ENCODE data around the gene PPP1R27.

Gene PPP1R27

DNA sequence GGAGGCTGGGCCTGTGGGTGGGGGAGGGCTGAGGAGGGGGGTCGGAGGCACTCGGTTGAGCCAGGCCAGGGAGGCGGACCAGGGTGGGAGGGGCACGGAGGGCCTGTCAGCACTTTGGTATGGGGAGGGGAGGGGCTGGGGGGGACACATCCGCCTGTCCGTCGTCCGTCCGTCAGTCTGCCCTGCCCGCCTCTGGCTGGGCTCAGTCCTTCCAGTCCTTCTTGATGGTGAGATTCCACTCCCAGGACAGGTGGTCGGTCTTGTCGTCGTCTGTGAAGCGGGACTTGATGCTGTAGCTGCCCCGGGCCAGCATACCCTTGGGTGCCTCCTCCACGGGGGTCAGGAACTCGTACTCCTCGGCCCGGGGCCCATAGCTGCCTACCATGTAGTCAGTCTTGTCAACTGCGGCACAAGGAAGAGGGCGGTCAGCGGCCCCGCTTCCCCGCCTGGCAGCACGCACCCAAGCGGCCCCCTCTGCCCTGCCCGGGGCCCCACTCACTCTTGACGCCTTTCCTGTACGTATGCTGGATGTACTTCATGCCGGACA, 33.9 kb upstream of the PPP1R27 start:
- peaks cover 13% of the 10 kb centered on the region for H3K36me3 ChIP-seq (replicated peaks; ENCODE audit: insufficient read depth, low read length)

DNA sequence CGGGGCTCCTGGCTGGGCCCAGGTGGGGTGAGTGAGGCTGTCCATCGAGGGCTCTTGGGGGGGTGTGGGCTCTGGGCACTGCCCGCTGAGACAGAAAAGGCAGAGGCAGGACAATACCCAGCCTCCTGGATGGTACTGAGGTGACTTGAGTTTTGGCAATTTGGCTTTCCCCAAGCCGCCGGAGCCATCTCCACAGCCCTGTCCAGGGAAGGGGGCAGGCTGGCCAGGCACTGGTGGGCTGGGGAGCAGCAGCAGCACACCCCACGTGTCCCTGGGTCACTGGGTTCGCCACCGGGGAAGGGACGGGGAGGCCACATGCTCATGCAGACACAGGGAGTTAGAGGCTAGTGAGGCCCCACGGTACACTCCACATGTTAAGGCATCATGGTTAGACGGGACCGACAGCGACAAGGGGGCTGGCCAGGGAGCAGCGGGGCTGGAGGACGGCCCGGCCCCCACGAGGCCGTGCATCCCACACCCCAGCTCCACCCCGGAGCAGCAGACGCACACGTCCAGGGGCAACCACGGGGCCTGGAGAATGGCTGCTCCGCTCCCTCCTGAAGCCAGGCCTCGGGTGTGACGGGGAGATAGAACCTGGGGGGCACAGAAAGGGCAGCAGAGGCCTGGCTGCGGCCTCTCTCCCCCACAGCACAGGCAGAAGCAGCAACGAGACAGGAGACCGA, 33.3 kb upstream of the PPP1R27 start:
- no peaks in the 10 kb centered on the region for H3K9me3 ChIP-seq (replicated peaks; ENCODE audit: insufficient read depth, low read length)
- DNase-seq: no peak
- H4K20me1 ChIP-seq (ENCODE audit: insufficient read depth, low read length): no peaks in the 10 kb centered on the region; the same call in 1 of the 2 replicates
- peaks cover 6% of the 10 kb centered on the region; the same call in 1 of the 2 replicates for H3K4me1 ChIP-seq (ENCODE audit: low read length)
- no peaks in the 10 kb centered on the region for H3K9me2 ChIP-seq (replicated peaks; ENCODE audit: insufficient read depth, low read length)
- H3K79me2 ChIP-seq (ENCODE audit: low read length): peaks cover 72% of the 10 kb centered on the region
- H3K36me3 ChIP-seq (replicated peaks; ENCODE audit: insufficient read depth, low read length): peaks cover 13% of the 10 kb centered on the region
- TF ChIP-seq EZH2phosphoT487 (IDR thresholded peaks at IDR 0.05; ENCODE audit: low read length) (no peak), CTCF (IDR thresholded peaks at IDR 0.05; ENCODE audit: low read length) (no peak), EZH2 (optimal IDR thresholded peaks at IDR 0.05; ENCODE audit: low read depth, low read length) (no peak)
- no peak overlapping the region for H3K4me3 ChIP-seq (ENCODE audit: low read length)
- H3K9ac ChIP-seq (ENCODE audit: low read length): no peak overlapping the region
- H3K27ac ChIP-seq (ENCODE audit: low read length): no peak overlapping the region
- no peak overlapping the region for H3K4me2 ChIP-seq (ENCODE audit: low read depth, low read length)
- no peak overlapping the region for H2AFZ ChIP-seq (ENCODE audit: low read length)
- no peaks in the 10 kb centered on the region for H3K27me3 ChIP-seq (replicated peaks; ENCODE audit: insufficient read depth, low read length)
- peaks cover 52% of the 10 kb centered on the region for H3F3A ChIP-seq (ENCODE audit: insufficient read depth, low read length)

More for the DNA sequence above, 33.9 kb upstream of the PPP1R27 start:
- peaks cover 51% of the 10 kb centered on the region for H3F3A ChIP-seq (ENCODE audit: insufficient read depth, low read length)
- peaks cover 66% of the 10 kb centered on the region for H3K79me2 ChIP-seq (ENCODE audit: low read length)
- H3K4me3 ChIP-seq (ENCODE audit: low read length): no peak overlapping the region
- H3K9me2 ChIP-seq (replicated peaks; ENCODE audit: insufficient read depth, low read length): no peaks in the 10 kb centered on the region
- H3K27ac ChIP-seq (ENCODE audit: low read length): no peak overlapping the region
- TF ChIP-seq EZH2 (optimal IDR thresholded peaks at IDR 0.05; ENCODE audit: low read depth, low read length) (no peak), CTCF (IDR thresholded peaks at IDR 0.05; ENCODE audit: low read length) (no peak), EZH2phosphoT487 (IDR thresholded peaks at IDR 0.05; ENCODE audit: low read length) (no peak)
- H4K20me1 ChIP-seq (ENCODE audit: insufficient read depth, low read length): no peaks in the 10 kb centered on the region; the same call in 1 of the 2 replicates
- H3K4me1 ChIP-seq (ENCODE audit: low read length): peaks cover 6% of the 10 kb centered on the region; the same call in 1 of the 2 replicates
- DNase-seq: no peak
- H3K9me3 ChIP-seq (replicated peaks; ENCODE audit: insufficient read depth, low read length): no peaks in the 10 kb centered on the region
- H3K4me2 ChIP-seq (ENCODE audit: low read depth, low read length): no peak overlapping the region
- no peaks in the 10 kb centered on the region for H3K27me3 ChIP-seq (replicated peaks; ENCODE audit: insufficient read depth, low read length)
- no peak overlapping the region for H3K9ac ChIP-seq (ENCODE audit: low read length)
- no peak overlapping the region for H2AFZ ChIP-seq (ENCODE audit: low read length)

DNA sequence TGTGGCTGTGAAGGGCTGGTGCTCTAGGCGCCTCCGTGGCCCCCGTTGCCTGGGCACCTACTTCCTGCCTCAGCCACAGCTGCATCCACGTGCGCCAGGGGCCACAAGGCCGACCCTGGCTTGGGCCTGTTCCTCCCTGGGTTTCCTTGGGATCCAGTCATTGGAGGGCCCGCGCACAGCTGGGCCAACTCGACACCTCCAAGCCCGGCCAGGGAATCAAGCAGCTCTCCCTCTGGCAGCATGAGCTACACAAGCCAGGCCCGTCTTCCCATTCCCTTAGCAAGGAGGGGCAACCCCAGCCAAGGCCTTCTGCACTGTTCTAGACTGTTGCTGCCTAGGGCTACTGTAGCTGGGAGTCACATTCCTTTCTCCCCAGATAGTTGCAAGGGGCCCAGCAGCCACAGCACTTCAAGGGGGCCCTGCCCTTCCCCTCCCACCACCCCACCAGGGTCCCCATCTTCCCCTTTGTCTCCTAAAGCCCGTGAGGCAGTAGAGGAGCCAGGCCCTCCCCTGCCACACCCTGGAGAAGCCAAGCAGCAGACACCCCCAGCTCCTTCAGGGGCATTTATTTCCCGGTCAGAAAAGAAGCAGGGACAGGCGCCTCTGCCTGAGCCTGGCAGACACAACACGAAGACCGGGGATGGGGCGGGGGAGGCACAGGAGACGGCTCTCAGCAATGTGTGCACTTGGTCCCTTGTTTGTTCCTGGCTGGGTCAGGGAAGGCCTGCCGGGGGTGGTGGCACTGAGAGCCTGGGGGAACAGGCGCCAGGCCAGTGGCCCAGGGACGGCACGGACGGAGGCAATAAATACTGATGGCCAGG, 32.5 kb upstream of the PPP1R27 start:
- TF ChIP-seq EZH2 (optimal IDR thresholded peaks at IDR 0.05; ENCODE audit: low read depth, low read length) (no peak), EZH2phosphoT487 (IDR thresholded peaks at IDR 0.05; ENCODE audit: low read length) (no peak), CTCF (IDR thresholded peaks at IDR 0.05; ENCODE audit: low read length) (no peak)

More for the DNA sequence above, 32.5 kb upstream of the PPP1R27 start:
- DNase-seq: peak; percentile 1
- Histone ChIP-seq H3K4me1 (ENCODE audit: low read length) (peaks cover 6% of the 10 kb centered on the region; the same call in 1 of the 2 replicates), H3F3A (ENCODE audit: insufficient read depth, low read length) (peaks cover 59% of the 10 kb centered on the region), H2AFZ (ENCODE audit: low read length) (no peak overlapping the region), H3K9me2 (replicated peaks; ENCODE audit: insufficient read depth, low read length) (no peaks in the 10 kb centered on the region), H4K20me1 (ENCODE audit: insufficient read depth, low read length) (no peaks in the 10 kb centered on the region; the same call in 1 of the 2 replicates), H3K9me3 (replicated peaks; ENCODE audit: insufficient read depth, low read length) (no peaks in the 10 kb centered on the region), H3K9ac (ENCODE audit: low read length) (no peak overlapping the region), H3K79me2 (ENCODE audit: low read length) (peaks cover 80% of the 10 kb centered on the region), H3K27ac (ENCODE audit: low read length) (no peak overlapping the region), H3K4me3 (ENCODE audit: low read length) (no peak overlapping the region), H3K4me2 (ENCODE audit: low read depth, low read length) (no peak overlapping the region), H3K36me3 (replicated peaks; ENCODE audit: insufficient read depth, low read length) (peaks cover 13% of the 10 kb centered on the region), H3K27me3 (replicated peaks; ENCODE audit: insufficient read depth, low read length) (no peaks in the 10 kb centered on the region)
